Fibroblast of lung (primary cell): ENCODE measurements around the gene TOMT.

Experiments used
- EZH2 ChIP-seq: IDR thresholded peaks from 2 replicates; pipeline ENCODE4 v1.5.1; 2012; ENCODE audit warnings: low read length, control low read depth, mild to moderate bottlenecking; ENCODE audit errors: missing control alignments
- TF ChIP-seq, protein P1 (sequence below), 2 donors: IDR thresholded peaks in 1 of 2; conservative IDR thresholded peaks in 1 of 2; 1 replicate in 1 of 2; 2 replicates in 1 of 2; pipeline ENCODE4 v1.5.1; 2011 to 2012; ENCODE audit warnings: low read length in 2 of 2, control low read depth in 1 of 2, inconsistent platforms in 1 of 2, low read depth in 1 of 2, mild to moderate bottlenecking in 1 of 2

DNA sequence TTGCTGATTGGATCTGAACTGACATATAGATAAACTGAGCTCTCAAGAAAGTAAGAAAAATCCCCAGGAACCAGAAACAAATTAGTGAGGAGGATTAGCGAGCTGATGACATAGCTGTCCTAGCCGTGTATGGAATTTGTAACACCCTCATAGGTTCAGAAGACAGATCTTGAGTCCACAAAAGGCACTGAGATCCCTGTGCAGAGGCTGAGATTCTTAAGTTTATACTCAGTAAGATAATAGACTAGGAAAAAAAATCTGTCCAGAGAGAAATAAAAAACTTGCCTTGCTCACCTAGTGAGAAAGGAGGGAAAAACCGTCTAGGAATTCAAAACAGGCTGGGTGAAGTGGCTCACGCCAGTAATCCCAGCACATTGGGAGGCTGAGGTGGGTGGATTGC, 30.0 kb upstream of the TOMT start:
- TF ChIP-seq, protein P1, sequence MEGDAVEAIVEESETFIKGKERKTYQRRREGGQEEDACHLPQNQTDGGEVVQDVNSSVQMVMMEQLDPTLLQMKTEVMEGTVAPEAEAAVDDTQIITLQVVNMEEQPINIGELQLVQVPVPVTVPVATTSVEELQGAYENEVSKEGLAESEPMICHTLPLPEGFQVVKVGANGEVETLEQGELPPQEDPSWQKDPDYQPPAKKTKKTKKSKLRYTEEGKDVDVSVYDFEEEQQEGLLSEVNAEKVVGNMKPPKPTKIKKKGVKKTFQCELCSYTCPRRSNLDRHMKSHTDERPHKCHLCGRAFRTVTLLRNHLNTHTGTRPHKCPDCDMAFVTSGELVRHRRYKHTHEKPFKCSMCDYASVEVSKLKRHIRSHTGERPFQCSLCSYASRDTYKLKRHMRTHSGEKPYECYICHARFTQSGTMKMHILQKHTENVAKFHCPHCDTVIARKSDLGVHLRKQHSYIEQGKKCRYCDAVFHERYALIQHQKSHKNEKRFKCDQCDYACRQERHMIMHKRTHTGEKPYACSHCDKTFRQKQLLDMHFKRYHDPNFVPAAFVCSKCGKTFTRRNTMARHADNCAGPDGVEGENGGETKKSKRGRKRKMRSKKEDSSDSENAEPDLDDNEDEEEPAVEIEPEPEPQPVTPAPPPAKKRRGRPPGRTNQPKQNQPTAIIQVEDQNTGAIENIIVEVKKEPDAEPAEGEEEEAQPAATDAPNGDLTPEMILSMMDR (conservative IDR thresholded peaks at IDR 0.05 in 1 of 2, IDR thresholded peaks at IDR 0.05 in 1 of 2; ENCODE audit: low read depth in 1 of 2, low read length in 2 of 2): no peak
- no peak for TF ChIP-seq EZH2
